Duodenal mucosa (tissue), 2 donors: ENCODE results near the gene PRKACB.
A peak's percentile ranks its signal among the peaks of the same experiment; 100 is the strongest.

ENCODE experiments used
- H3K27ac ChIP-seq: one replicate; pipeline ENCODE4 v1.7.0; 2013; ENCODE audit warnings: low read depth, low read length
- H3K27me3 ChIP-seq, 2 donors: one replicate each; pipeline ENCODE4 v1.7.0; 2013; ENCODE audit warnings: low read length in 2 of 2, control low read depth in 1 of 2; ENCODE audit not compliant: insufficient read depth in 2 of 2, control insufficient read depth in 1 of 2
- H3K36me3 ChIP-seq, 2 donors: one replicate each; pipeline ENCODE4 v1.7.0; 2013; ENCODE audit warnings: low read length in 2 of 2, control low read depth in 1 of 2; ENCODE audit not compliant: insufficient read depth in 2 of 2, control insufficient read depth in 1 of 2
- H3K4me1 ChIP-seq, 2 donors: one replicate each; pipeline ENCODE4 v1.7.0; 2013; ENCODE audit warnings: low read length in 2 of 2, control low read depth in 1 of 2; ENCODE audit not compliant: insufficient read depth in 2 of 2, control insufficient read depth in 1 of 2
- H3K4me3 ChIP-seq, 2 donors: one replicate each; pipeline ENCODE4 v1.7.0; 2013; ENCODE audit warnings: low read length in 2 of 2, low read depth in 1 of 2
- H3K9ac ChIP-seq, 2 donors: one replicate each; pipeline ENCODE4 v1.7.0; 2013; ENCODE audit warnings: low read length in 2 of 2, low read depth in 1 of 2
- H3K9me3 ChIP-seq, 2 donors: one replicate each; pipeline ENCODE4 v1.7.0; 2013; ENCODE audit warnings: low read length in 2 of 2, control low read depth in 1 of 2; ENCODE audit not compliant: control insufficient read depth in 1 of 2

PRKACB gene

DNA sequence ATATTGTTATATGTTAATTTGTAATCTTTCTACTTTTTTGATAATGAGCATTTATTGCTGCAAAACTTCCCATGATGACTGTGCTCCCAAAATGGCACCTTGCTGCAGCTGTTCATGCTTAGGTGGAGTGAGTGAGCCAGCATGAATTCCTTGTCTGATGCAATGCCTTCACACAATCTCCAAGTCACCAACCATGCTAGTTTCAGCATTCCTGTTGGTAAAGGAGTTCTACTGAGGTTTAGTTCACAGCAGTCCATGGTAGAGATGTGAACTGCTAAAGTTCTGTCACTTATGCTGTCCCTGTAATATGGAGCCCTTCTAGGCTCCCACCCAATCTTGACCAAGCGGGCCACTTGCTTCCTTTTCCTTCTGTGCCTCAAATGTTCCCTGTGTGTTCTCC is 26.2 kb upstream of the PRKACB start:
- Histone ChIP-seq H3K27ac (no peak overlapping the region), H3K4me1 (no peaks in the 10 kb centered on the region)

GRCh38 chr1:84121360-84121759 is 22.7 kb upstream of the PRKACB start:
- no peak overlapping the region for H3K27ac ChIP-seq
- no peak overlapping the region for H3K9ac ChIP-seq
- no peaks in the 10 kb centered on the region for H3K4me1 ChIP-seq
- no peaks in the 10 kb centered on the region for H3K27me3 ChIP-seq
- H3K36me3 ChIP-seq = no peaks in the 10 kb centered on the region
- no peak overlapping the region for H3K4me3 ChIP-seq
- no peaks in the 10 kb centered on the region for H3K9me3 ChIP-seq

More for the DNA sequence above, 26.2 kb upstream of the PRKACB start:
- Histone ChIP-seq H3K4me3 (no peak overlapping the region), H3K36me3 (no peaks in the 10 kb centered on the region), H3K27me3 (no peaks in the 10 kb centered on the region), H3K9ac (no peak overlapping the region), H3K9me3 (no peaks in the 10 kb centered on the region)

DNA sequence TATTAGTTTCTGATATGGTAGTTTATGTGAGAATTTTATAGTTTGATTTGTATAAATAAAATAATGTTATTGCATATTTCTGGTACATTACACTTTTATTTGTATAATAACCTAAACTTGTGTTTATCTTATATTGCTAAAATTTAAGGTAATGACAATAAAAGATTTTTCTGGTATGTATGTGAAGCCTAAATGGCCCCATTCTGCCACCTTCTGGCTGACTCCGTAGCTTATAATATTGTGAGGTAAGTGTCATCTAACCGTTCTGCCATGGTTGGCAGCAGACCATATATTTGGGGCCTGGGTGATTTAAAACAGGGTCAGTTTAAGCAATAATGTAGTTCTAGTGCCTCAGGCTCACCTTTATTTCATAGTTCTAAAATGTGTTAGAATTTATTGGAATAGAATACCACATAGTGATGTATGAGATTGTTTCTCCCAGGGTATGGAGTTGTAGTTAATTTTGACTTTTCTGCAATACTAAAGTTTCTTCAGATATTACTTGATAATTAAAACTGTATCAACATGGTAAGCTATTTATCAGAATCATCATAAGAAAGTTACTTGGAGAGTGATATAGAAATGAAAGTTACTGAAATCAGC is 21.2 kb upstream of the PRKACB start:
- Histone ChIP-seq H3K9me3 (no peaks in the 10 kb centered on the region), H3K27ac (no peak overlapping the region), H3K9ac (no peak overlapping the region), H3K4me1 (no peaks in the 10 kb centered on the region), H3K27me3 (no peaks in the 10 kb centered on the region), H3K4me3 (no peak overlapping the region), H3K36me3 (no peaks in the 10 kb centered on the region)

GRCh38 chr1:84133479-84133878 is 10.6 kb upstream of the PRKACB start:
- Histone ChIP-seq H3K9me3 (no peaks in the 10 kb centered on the region), H3K27me3 (no peaks in the 10 kb centered on the region), H3K9ac (no peak overlapping the region), H3K4me3 (no peak overlapping the region), H3K27ac (no peak overlapping the region), H3K4me1 (no peaks in the 10 kb centered on the region), H3K36me3 (no peaks in the 10 kb centered on the region)

DNA sequence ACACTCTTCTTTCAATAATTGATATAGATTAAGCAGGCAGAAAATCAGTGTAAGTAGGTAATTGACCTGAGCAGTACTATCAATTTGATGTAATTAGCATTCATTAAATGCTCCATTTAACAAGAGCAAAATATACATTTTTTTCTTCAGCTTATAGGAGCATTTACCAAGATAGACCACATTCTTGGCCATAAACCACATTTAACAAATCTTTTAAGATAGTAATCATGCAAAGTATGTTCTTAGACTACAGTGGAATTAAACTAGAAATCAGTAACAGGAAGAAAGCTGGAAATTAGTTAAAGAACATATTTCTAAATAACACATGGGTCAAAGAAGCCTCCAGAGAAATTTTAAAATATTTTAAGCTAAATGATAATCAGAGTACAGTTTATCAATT is 8.7 kb upstream of the PRKACB start:
- peaks cover 4 to 5% of the 10 kb centered on the region in 2 donors for H3K9me3 ChIP-seq
- no peak overlapping the region for H3K27ac ChIP-seq
- no peaks in the 10 kb centered on the region for H3K36me3 ChIP-seq
- no peak overlapping the region for H3K4me3 ChIP-seq
- H3K4me1 ChIP-seq = no peaks in the 10 kb centered on the region
- no peak overlapping the region for H3K9ac ChIP-seq
- H3K27me3 ChIP-seq = no peaks in the 10 kb centered on the region

GRCh38 chr1:84141182-84142003 is 2.7 kb upstream of the PRKACB start:
- Histone ChIP-seq H3K4me1 (peaks cover 0 to 12% of the 10 kb centered on the region in 2 donors), H3K4me3 (no peak overlapping the region), H3K27ac (no peak overlapping the region), H3K9me3 (peaks cover 4 to 5% of the 10 kb centered on the region in 2 donors), H3K9ac (no peak overlapping the region), H3K27me3 (no peaks in the 10 kb centered on the region), H3K36me3 (no peaks in the 10 kb centered on the region)

DNA sequence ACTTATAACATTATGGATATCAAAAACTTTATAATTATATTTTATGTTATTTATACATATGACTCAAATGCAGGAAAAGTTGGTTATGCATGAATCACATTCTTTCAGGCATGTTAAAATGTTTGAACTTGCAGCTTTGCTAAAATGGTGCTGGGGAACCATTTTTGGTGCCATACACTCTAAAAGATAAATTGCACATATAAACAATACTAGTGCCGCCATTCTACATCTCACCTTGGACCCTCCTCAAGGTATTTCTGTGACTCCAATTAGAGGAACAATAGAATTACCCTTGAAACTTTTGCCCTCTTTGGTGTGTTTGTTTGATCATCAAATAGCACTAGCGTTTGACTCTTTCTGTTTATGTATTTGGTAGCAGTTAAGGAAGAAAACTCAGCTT is 997 bp downstream of the PRKACB start:
- no peaks in the 10 kb centered on the region for H3K27me3 ChIP-seq
- H3K27ac ChIP-seq = peak overlapping the region; percentile 42
- H3K4me3 ChIP-seq = peak overlapping the region; percentile 44 to 72
- H3K36me3 ChIP-seq = no peaks in the 10 kb centered on the region
- no peaks in the 10 kb centered on the region for H3K9me3 ChIP-seq
- H3K4me1 ChIP-seq = peaks cover 0 to 12% of the 10 kb centered on the region in 2 donors
- H3K9ac ChIP-seq = peak overlapping the region in 1 of 2 donors; percentile 65

- no peaks in the 10 kb centered on the region for H3K9me3 ChIP-seq
- peak overlapping the region; percentile 22 to 23 for H3K4me3 ChIP-seq
- H3K9ac ChIP-seq = no peak overlapping the region
- H3K4me1 ChIP-seq = peaks cover 0 to 12% of the 10 kb centered on the region in 2 donors
- H3K27me3 ChIP-seq = no peaks in the 10 kb centered on the region
- no peak overlapping the region for H3K27ac ChIP-seq
- no peaks in the 10 kb centered on the region for H3K36me3 ChIP-seq
Measured at GRCh38 chr1:84146411-84147032, 2.5 kb downstream of the PRKACB start.

DNA sequence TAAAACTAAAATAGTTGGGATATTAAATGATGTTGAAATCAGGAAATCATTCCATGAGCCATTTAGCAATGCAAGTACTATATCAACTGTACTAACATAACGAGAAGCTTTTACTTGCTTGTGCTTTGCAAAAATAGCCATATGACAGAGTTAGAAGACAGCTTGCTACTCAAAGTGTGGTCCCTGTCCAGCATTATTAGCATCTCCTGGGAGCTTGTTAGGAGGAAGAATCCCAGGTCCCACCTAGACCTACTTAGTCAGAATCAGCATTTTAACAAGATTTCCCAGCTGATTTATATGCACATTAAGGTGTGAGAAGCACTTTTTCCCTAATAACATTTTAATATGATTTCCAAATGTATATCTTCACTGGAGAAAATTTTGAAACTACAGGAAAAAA is 4.7 kb downstream of the PRKACB start:
- Histone ChIP-seq H3K4me3 (no peak overlapping the region), H3K27me3 (no peaks in the 10 kb centered on the region), H3K36me3 (no peaks in the 10 kb centered on the region), H3K4me1 (peaks cover 0 to 7% of the 10 kb centered on the region in 2 donors), H3K9ac (no peak overlapping the region), H3K9me3 (no peaks in the 10 kb centered on the region), H3K27ac (no peak overlapping the region)

- no peak overlapping the region for H3K4me3 ChIP-seq
- H3K4me1 ChIP-seq = peaks cover 0 to 6% of the 10 kb centered on the region in 2 donors
- no peak overlapping the region for H3K27ac ChIP-seq
- no peaks in the 10 kb centered on the region for H3K9me3 ChIP-seq
- no peaks in the 10 kb centered on the region for H3K36me3 ChIP-seq
- H3K9ac ChIP-seq = no peak overlapping the region
- no peaks in the 10 kb centered on the region for H3K27me3 ChIP-seq
Measured at GRCh38 chr1:84152649-84153056, 8.6 kb downstream of the PRKACB start.
